Measurements from ENCODE around the gene CSTF1.

The CSTF1 gene

GRCh38 chr20:56430957-56431356, 38.5 kb downstream of the CSTF1 start:
- DNase-seq = no peak

- no peak for DNase-seq
These were observed 39.0 kb downstream of the CSTF1 start for GRCh38 chr20:56431471-56431870.

- no peak for DNase-seq
These were observed 40.9 kb downstream of the CSTF1 start for GRCh38 chr20:56433221-56433879.

- DNase-seq = peak; percentile 74
These were observed 41.4 kb downstream of the CSTF1 start for GRCh38 chr20:56433880-56434255.

GRCh38 chr20:56437196-56437960, 44.9 kb downstream of the CSTF1 start:
- no peak for DNase-seq

GRCh38 chr20:56438284-56438683, 45.8 kb downstream of the CSTF1 start:
- no peak for DNase-seq

- DNase-seq = peak; percentile 88
These were observed 47.4 kb downstream of the CSTF1 start for GRCh38 chr20:56439771-56440291.

- DNase-seq = no peak
These were observed 48.0 kb downstream of the CSTF1 start for GRCh38 chr20:56440346-56441007.

GRCh38 chr20:56442389-56443365, 50.2 kb downstream of the CSTF1 start:
- DNase-seq = no peak

- no peak for DNase-seq
These were observed 51.5 kb downstream of the CSTF1 start for GRCh38 chr20:56443654-56444540.

- no peak for DNase-seq
These were observed 52.7 kb downstream of the CSTF1 start for GRCh38 chr20:56445130-56445529.

GRCh38 chr20:56445540-56445939, 53.1 kb downstream of the CSTF1 start:
- no peak for DNase-seq

GRCh38 chr20:56447227-56447626, 54.8 kb downstream of the CSTF1 start:
- no peak for DNase-seq

- no peak for DNase-seq
These were observed 57.0 kb downstream of the CSTF1 start for GRCh38 chr20:56449459-56449858.

GRCh38 chr20:56451056-56451765, 58.8 kb downstream of the CSTF1 start:
- no peak for DNase-seq

GRCh38 chr20:56453352-56453751, 60.9 kb downstream of the CSTF1 start:
- DNase-seq = no peak

- no peak for DNase-seq
These were observed 62.3 kb downstream of the CSTF1 start for GRCh38 chr20:56454754-56455153.
